IPS-18c (cell line): Measurements from ENCODE around the gene RGS6.

ENCODE experiments used
- H3K4me3 ChIP-seq: 2 replicates; pipeline ENCODE4 v1.7.0; 2013; ENCODE audit warnings: low read depth, mild to moderate bottlenecking, low read length, moderate library complexity; ENCODE audit not compliant: insufficient read depth
- H3K9me3 ChIP-seq: one replicate; pipeline ENCODE4 v1.6.1; 2013; ENCODE audit warnings: mild to moderate bottlenecking, low read length, moderate library complexity; ENCODE audit not compliant: control insufficient read depth, insufficient read depth

Gene RGS6

DNA sequence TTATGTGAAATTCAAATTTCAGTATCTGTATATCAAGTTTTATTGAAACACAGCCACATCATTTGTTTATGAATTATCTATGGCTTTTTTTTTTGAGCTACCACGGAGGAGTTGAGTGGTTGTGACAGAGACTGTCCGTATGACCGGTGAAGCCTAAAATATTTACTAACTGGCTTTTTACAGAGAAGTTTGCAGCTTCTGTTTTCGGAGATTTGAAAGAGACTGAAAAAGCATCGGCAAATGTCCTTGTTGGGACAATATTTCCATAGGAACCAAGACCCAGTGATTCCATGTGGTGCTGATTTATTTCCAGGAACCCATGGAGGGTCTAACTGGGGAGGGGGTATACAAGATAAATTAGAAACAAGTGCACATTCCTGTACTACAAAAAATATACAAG is 56.2 kb downstream of the RGS6 start:
- H3K9me3 ChIP-seq = no peaks in the 10 kb centered on the region
- no peak overlapping the region for H3K4me3 ChIP-seq

- Histone ChIP-seq H3K9me3 (no peaks in the 10 kb centered on the region), H3K4me3 (no peak overlapping the region)
Measured at GRCh38 chr14:71988939-71989338, 56.7 kb downstream of the RGS6 start.

DNA sequence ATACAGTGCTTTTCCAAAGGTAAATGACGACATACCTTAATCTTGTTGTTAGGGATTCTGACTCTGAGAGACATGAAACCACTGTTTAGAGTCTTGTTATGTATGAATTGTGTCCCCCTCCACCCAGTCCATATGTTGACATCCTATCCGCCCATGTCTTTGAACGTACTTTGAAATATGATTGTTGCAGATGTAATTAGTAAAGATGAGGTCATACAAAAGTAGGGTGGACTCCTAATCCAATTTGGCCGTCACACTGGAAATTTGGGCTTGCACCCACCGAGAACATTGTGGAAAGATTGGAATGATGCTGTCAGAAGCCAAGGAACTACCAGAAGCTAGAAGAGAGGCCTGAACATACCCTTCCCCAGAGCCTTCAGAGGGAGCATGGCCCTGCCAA is 62.2 kb downstream of the RGS6 start:
- Histone ChIP-seq H3K4me3 (no peak overlapping the region), H3K9me3 (no peaks in the 10 kb centered on the region)

- no peaks in the 10 kb centered on the region for H3K9me3 ChIP-seq
Measured at GRCh38 chr14:71995741-71996140, 63.5 kb downstream of the RGS6 start.

DNA sequence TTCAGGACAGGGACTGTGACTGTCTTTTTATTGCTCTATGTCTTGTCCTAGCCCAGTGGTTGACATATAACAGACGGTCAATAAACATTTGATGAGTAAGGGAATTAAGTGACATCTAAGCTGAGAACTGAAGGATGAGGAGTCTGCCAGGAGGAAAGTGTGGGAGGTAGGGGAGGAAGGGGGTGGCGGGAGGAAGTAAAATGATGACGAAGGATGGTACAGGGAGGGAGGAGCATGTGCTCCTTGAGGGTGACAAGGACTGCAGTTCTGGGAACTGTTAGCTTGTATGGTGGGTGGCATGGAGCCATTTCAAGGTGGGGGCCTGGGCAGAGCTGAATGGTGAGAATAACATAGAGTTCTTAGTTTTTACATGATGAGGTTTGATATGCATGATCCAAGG is 64.4 kb downstream of the RGS6 start:
- no peak overlapping the region for H3K4me3 ChIP-seq
- H3K9me3 ChIP-seq = no peaks in the 10 kb centered on the region

More at GRCh38 chr14:71995741-71996140, 63.5 kb downstream of the RGS6 start:
- no peak overlapping the region for H3K4me3 ChIP-seq

DNA sequence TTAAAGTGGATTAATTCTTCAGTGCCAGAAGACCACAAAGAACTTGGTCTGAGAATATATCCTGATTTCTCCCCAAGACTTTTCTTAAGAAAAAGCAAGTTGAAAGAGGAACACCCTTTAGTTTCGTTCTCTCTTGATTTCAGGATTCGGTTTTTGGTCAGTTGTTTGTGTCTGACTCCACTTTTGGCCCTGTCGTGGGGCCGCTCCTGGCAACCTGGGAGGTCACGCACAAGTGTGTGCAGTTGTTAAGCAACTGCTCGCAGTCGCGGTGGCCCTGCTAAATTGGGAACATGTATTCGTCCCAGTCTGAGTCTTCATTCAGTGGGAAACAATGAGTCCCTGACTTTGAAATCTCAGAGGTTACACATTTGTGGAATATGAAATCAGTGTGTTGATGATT is 68.7 kb downstream of the RGS6 start:
- Histone ChIP-seq H3K4me3 (no peak overlapping the region), H3K9me3 (no peaks in the 10 kb centered on the region)

DNA sequence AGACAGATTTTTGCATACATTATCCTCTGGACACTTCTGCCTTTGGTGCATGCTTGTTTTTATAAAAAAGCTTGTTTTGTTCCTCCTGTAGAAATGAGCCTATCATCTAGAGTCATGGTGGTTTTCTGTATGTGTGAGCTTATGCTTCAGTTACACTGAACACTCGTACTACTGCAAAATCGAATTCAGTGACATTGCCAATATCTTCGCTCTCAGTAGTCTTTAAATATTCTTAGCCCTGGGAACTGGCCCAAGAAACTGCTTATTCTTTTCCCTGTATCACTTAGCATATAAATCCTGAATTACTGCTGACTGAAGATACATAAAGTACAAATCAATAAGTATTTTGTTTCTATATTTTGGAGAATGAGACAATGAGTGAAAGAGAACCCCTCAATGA is 70.5 kb downstream of the RGS6 start:
- H3K9me3 ChIP-seq = no peaks in the 10 kb centered on the region
- H3K4me3 ChIP-seq = no peak overlapping the region

DNA sequence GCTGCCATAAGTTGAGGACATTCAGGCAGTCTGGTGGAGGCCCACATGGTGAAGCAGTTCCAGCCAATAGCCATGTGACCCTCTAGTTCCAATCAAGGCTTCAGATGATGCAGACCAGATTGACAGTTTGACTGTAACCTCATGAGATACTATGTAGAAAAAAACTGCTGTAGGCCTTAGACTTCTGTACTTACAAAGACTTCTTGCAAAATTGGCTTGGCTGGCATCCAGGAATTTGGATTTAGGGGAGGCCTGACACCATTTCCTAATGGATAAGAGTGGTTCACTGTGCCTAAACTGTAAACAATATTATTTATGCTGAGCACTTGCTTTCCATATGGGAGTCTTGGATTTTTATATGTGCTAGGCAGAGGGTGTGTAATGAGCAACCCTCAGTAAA is 76.4 kb downstream of the RGS6 start:
- H3K4me3 ChIP-seq = no peak overlapping the region
- H3K9me3 ChIP-seq = no peaks in the 10 kb centered on the region

DNA sequence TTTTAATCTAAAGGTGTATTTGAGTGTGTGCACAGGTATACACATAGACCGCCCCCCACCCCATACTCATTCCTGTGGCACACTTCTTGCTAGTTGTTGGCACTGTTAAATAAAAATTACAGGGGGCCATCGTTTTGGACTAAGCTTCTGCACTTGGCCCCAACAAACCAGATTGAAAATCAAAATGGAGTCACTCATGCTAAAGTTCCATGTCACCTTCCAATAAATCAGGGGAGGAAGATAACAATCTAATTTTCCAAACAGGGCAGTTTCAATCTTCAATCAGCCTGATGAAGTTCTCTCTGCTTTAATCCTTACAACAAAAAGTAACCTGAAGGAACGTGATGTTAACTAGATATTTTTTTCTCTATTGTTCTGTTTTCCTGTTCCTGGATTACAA is 78.2 kb downstream of the RGS6 start:
- H3K9me3 ChIP-seq = no peaks in the 10 kb centered on the region
- H3K4me3 ChIP-seq = no peak overlapping the region

DNA sequence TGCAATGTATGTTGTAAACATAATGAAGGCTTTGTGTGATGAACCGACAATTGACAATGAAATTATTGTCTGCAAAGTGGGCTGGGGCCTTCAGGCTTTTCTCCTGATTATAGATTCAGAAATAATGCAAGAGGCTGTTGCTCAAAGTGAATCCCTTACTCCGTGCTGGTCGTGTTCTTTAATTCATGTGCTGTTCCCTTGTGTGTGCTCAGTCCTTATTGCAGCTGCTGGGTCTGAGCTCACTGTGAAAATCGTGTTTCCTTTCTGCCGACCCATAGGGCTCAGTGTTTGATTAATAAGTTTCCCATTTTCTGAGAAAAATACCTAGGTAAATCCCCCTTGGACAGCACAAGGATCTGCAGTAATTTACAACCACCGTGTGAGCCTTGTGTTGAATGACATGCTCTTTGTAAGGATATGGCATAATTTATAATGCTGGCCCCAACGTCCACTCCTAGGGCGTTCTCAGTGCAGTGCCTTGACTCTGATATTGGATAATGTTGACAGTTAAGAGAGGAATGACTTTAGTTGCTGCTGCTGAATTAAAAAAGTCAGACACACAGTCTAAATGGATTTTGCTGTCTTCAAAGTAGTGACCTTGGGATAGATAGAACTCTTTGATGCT is 81.6 kb downstream of the RGS6 start:
- peaks cover 3% of the 10 kb centered on the region for H3K9me3 ChIP-seq
- H3K4me3 ChIP-seq = no peak overlapping the region

DNA sequence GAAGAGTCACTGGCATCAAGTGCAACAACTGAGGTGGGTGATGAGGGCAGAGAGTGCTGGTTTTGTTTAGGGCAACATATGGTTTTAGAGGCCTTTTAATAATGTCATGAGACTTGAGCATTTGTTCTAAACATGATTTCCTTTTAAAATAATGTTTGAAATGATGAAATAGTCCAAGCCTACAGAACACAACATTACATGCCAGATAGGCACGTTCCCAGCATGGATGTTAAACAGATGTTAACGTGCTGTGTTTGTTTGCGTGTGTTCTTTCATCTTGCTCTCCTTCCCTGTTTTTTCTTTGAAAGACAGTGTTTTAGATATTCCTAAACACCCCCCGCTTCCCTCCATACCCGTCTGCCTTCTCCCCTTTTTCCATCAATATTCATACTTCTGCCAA is 82.3 kb downstream of the RGS6 start:
- Histone ChIP-seq H3K4me3 (no peak overlapping the region), H3K9me3 (peaks cover 3% of the 10 kb centered on the region)

- H3K4me3 ChIP-seq = no peak overlapping the region
Measured at GRCh38 chr14:72017290-72017689, 85.1 kb downstream of the RGS6 start.

GRCh38 chr14:72023128-72024042 is 91.2 kb downstream of the RGS6 start:
- Histone ChIP-seq H3K4me3 (no peak overlapping the region), H3K9me3 (no peaks in the 10 kb centered on the region)

More at GRCh38 chr14:72017290-72017689, 85.1 kb downstream of the RGS6 start:
- H3K9me3 ChIP-seq = peaks cover 3% of the 10 kb centered on the region

- Histone ChIP-seq H3K9me3 (no peaks in the 10 kb centered on the region), H3K4me3 (no peak overlapping the region)
Measured at GRCh38 chr14:72024043-72024407, 91.8 kb downstream of the RGS6 start.

DNA sequence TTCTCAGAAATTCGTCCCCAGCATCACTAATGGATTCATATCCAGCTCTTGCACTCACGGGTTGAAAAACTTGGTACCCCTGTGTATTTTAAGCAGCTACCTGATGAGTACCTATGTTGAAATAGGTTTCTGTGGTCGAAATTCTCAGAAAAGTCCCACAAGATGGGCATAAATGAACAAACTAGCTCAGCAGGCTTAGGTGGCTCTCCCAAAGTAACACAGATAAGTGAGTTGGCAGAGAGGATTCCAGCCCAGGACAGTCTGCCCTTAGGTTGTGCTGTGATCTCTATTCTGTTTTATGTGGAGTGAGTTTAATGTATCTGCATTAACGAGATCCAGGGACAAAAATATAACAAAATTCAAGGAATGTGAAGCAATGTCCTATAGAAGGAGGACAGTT is 92.3 kb downstream of the RGS6 start:
- H3K4me3 ChIP-seq = no peak overlapping the region
- no peaks in the 10 kb centered on the region for H3K9me3 ChIP-seq

- no peak overlapping the region for H3K4me3 ChIP-seq
- H3K9me3 ChIP-seq = no peaks in the 10 kb centered on the region
Measured at GRCh38 chr14:72026536-72026935, 94.3 kb downstream of the RGS6 start.

DNA sequence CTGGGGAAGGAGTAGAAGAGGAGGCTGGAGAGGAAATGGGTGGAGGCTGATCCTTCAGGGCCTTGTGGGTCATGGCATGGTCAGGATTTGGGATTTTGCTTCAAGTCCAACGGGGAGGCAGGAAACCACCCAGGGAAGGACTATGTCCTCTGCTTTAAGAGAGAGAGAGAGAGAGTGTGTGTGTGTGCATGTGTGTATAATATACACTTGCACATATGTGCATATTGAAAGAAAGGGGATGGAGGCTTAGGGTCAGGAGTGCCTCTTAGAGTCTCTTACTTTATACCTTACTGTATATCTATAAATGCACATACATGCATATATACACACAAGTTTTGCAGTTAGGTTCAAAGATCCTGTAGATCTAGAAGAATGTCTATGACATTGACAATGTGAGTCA is 94.8 kb downstream of the RGS6 start:
- Histone ChIP-seq H3K9me3 (no peaks in the 10 kb centered on the region), H3K4me3 (no peak overlapping the region)

DNA sequence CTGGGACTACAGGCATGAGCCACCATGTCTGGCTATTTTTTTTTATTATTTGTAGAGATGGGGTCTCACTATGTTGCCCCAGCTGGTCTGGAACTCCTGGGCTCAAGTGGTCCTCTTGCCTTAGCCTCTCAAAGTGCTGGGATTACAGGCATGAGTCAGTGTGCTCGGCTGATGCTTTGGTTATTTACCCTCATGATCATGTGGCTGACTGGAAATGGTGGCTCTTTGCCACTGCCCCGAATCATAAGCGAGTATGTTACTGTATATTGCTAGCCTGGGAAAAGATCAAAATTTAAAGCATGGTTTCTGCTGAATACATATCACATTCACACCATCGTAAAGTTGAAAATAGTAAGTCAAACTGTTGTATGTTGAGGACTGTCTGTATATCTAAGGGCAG is 101.1 kb downstream of the RGS6 start:
- Histone ChIP-seq H3K4me3 (no peak overlapping the region), H3K9me3 (no peaks in the 10 kb centered on the region)
